Testis (tissue), 3 donors: ENCODE results near the gene DAB2. TPM values are rescaled to one million over a fixed set of nuclear protein-coding genes. Genes with fewer than 3 reads are reported as not detected.

ENCODE experiments used
- DNase-seq: peaks from one replicate; pipeline ENCODE4 v3.0.0-alpha.2; 2019
- H3K27ac ChIP-seq, 2 donors: fragments of 200-600 bp; sonication (generic); one replicate each; pipeline ENCODE4 v1.5.1; 2019
- H3K27me3 ChIP-seq: fragments of 200-600 bp; sonication (generic); one replicate; pipeline ENCODE4 v1.5.1; 2019
- H3K36me3 ChIP-seq: fragments of 200-600 bp; sonication (generic); one replicate; pipeline ENCODE4 v1.5.1; 2017; ENCODE audit warnings: low read depth; ENCODE audit errors: missing control alignments
- H3K4me1 ChIP-seq: fragments of 200-600 bp; sonication (generic); one replicate; pipeline ENCODE4 v1.5.1; 2019
- H3K4me3 ChIP-seq, 2 donors: fragments of 200-600 bp; sonication (generic); one replicate each; pipeline ENCODE4 v1.5.1; 2017 to 2019
- H3K9me3 ChIP-seq: fragments of 200-600 bp; sonication (generic); one replicate; pipeline ENCODE4 v1.5.1; 2017
- CTCF ChIP-seq, 3 experiments: fragments of 450-650 bp in 2 of 3; fragments of 200-600 bp in 1 of 3; sonication (generic) in 1 of 3; IDR thresholded peaks; one replicate each; pipeline ENCODE4 v1.5.1; 2016 to 2019; ENCODE audit warnings: antibody characterized with exemption in 3 of 3, mild to moderate bottlenecking in 2 of 3, moderate library complexity in 1 of 3
- POLR2A ChIP-seq: fragments of 450-650 bp; IDR thresholded peaks from one replicate; pipeline ENCODE4 v1.6.1; 2017; ENCODE audit warnings: antibody characterized with exemption, mild to moderate bottlenecking, moderate library complexity
- WGBS, 2 donors: methylation state at CpG; one replicate each; pipeline ENCODE4 v1.1.5; 2018; 5-methylcytosine and 5-hydroxymethylcytosine counted together
- intact Hi-C: fragments of 100-400 bp; cut with DNase I; formaldehyde crosslinking; loops from one replicate; pipeline ENCODE4 v1.15.1; 2023; ENCODE audit warnings: low total_unique reads
- polyA plus RNA-seq: library from polyadenylated mRNA; stranded (reverse); fragments of 350-450 nt; fragmentation: Illumina TruSeq; extraction: RNeasy Lipid Tissue Mini Kit (QIAGEN cat#74804); gene quantifications from one replicate; pipeline ENCODE4 v1.2.3, GENCODE V29; 2014; ENCODE audit warnings: low read depth, low replicate concordance; ENCODE audit not compliant: insufficient read depth
- total RNA-seq, 2 donors: library from RNA; depleted of rRNA; stranded (reverse); fragments of >200 nt; gene quantifications; one replicate each; pipeline ENCODE4 v1.2.3, GENCODE V29; 2016

DAB2 gene
- total and polyA plus RNA-seq, 3 donors from 2014 or later, result 12.9 to 56.2 (median 29.7) TPM

GRCh38 chr5:39399135-39400036 is 25.4 kb downstream of the DAB2 start:
- intact Hi-C loops, result no loop called here
- no peak for DNase-seq
- Histone ChIP-seq H3K27me3 (no peaks in the 10 kb centered on the region), H3K36me3 (no peaks in the 10 kb centered on the region), H3K9me3 (no peaks in the 10 kb centered on the region), H3K27ac (peak overlapping the region in 1 of 2 donors; percentile 70), H3K4me1 (peaks cover 19% of the 10 kb centered on the region), H3K4me3 (no peak overlapping the region)
- TF ChIP-seq POLR2A (no peak), CTCF (IDR thresholded peaks at IDR 0.05) (no peak)
- 44 to 59% methylated on average over 1 of the region's 1 CpG for WGBS, 2 donors

GRCh38 chr5:39396843-39397242 is 27.9 kb downstream of the DAB2 start:
- TF ChIP-seq POLR2A (no peak), CTCF (IDR thresholded peaks at IDR 0.05) (no peak)
- WGBS, 2 donors, result 80 to 94% methylated on average over 3 of the region's 3 CpGs
- H3K27me3 ChIP-seq, result no peaks in the 10 kb centered on the region
- intact Hi-C loops, result no loop called here
- H3K27ac ChIP-seq, result no peak overlapping the region
- H3K36me3 ChIP-seq, result no peaks in the 10 kb centered on the region
- H3K4me3 ChIP-seq, result no peak overlapping the region
- DNase-seq, result no peak
- H3K4me1 ChIP-seq, result peaks cover 15% of the 10 kb centered on the region
- no peaks in the 10 kb centered on the region for H3K9me3 ChIP-seq

DNA sequence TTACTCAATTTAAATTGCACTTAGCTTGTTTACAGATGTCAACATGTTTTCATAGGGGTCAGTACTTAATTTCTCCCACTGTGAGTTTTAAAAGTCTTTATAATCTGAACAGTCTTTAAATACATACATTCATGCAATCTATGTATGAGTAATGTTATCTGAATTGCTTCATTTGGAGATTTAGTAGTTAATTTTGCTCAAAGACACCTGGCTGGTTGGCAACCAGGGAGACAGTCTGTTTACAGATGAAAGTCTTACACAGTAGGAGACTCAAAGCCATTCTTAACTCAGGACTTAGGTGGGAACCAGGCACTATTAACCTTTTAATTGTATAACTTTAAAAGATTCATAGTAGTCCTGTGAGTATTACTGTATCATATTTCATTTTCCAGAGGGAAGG is 29.3 kb downstream of the DAB2 start:
- Histone ChIP-seq H3K4me3 (no peak overlapping the region), H3K4me1 (peaks cover 5% of the 10 kb centered on the region)

DNA sequence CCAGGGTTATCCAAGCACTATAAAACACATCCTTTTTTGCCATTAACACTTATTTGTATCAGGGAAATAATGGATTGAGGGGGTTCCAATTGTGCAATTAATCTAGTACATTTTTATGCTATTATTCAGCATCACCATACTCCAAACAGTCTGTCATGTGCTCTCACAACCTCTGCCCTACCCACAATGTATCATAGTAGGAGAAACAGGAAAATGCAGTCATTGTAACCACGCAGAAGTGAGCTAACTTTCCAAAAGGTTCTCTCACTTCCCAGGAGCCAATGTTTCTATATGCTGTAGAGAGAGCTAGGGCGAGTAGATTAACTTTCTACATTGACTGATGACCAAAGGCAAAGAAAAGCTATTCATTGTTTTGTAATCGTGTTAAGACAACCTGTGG is 29.8 kb downstream of the DAB2 start:
- Histone ChIP-seq H3K4me1 (peaks cover 3% of the 10 kb centered on the region), H3K9me3 (no peaks in the 10 kb centered on the region), H3K36me3 (no peaks in the 10 kb centered on the region), H3K4me3 (no peak overlapping the region), H3K27me3 (no peaks in the 10 kb centered on the region), H3K27ac (no peak overlapping the region)
- TF ChIP-seq POLR2A, result no peak
- no peak for TF ChIP-seq CTCF (IDR thresholded peaks at IDR 0.05)
- no peak for DNase-seq
- 61 to 68% methylated on average over 3 of the region's 3 CpGs for WGBS, 2 donors
- intact Hi-C loops, result no loop called here

More for the DNA sequence above, 29.3 kb downstream of the DAB2 start:
- no peaks in the 10 kb centered on the region for H3K36me3 ChIP-seq
- no peak for DNase-seq
- H3K27me3 ChIP-seq, result no peaks in the 10 kb centered on the region
- intact Hi-C loops, result no loop called here
- TF ChIP-seq CTCF (IDR thresholded peaks at IDR 0.05), result no peak
- no peak for TF ChIP-seq POLR2A
- no peak overlapping the region for H3K27ac ChIP-seq
- no peaks in the 10 kb centered on the region for H3K9me3 ChIP-seq

DNA sequence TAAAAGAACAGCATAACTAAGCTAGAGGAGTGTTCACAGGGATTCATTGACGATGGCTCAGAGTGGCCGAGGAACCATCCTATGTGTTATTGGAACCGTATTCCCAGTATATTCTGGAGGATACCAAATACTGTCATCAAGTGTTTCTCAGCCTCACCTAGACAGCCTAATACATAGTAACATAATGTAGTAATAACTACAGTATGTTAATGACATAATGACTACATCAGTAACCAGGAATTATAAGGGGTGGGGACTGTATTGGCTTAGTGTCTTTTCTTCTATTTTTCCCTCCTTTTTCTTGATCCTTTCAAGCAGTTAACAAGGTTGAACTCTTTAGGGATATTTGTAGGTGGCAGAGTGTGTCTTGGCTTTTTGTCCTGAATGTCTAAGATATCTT is 33.8 kb downstream of the DAB2 start:
- H3K9me3 ChIP-seq, result no peaks in the 10 kb centered on the region
- no peak for DNase-seq
- no peak overlapping the region for H3K4me3 ChIP-seq
- no peak overlapping the region for H3K27ac ChIP-seq
- 93 to 97% methylated on average over 3 of the region's 3 CpGs for WGBS, 2 donors
- H3K27me3 ChIP-seq, result no peaks in the 10 kb centered on the region
- H3K4me1 ChIP-seq, result no peaks in the 10 kb centered on the region
- H3K36me3 ChIP-seq, result no peaks in the 10 kb centered on the region
- intact Hi-C loops, result no loop called here
- no peak for TF ChIP-seq POLR2A
- TF ChIP-seq CTCF (IDR thresholded peaks at IDR 0.05), result no peak
